Sigmoid colon (tissue), 7 donors: ENCODE measurements around the gene ACTR1B. TPM values are rescaled to one million over a fixed set of nuclear protein-coding genes. Genes with fewer than 3 reads are reported as not detected.

ENCODE experiments used
- DNase-seq: peaks from one replicate; pipeline ENCODE4 v3.0.0-alpha.2; 2019
- H3K27ac ChIP-seq, 4 donors: fragments of 200-600 bp; sonication (generic); one replicate each; pipeline ENCODE4 v1.5.1; 2016 to 2019; ENCODE audit warnings: mild to moderate bottlenecking in 1 of 4
- H3K27me3 ChIP-seq, 3 donors: fragments of 200-600 bp; sonication (generic); one replicate each; pipeline ENCODE4 v1.5.1; 2019; ENCODE audit warnings: mild to moderate bottlenecking in 1 of 3
- H3K36me3 ChIP-seq, 4 donors: fragments of 200-600 bp; sonication (generic); one replicate each; pipeline ENCODE4 v1.5.1; 2016 to 2019
- H3K4me1 ChIP-seq, 4 donors: fragments of 200-600 bp; sonication (generic); one replicate each; pipeline ENCODE4 v1.5.1; 2017 to 2019
- H3K4me3 ChIP-seq, 4 donors: fragments of 200-600 bp; sonication (generic); one replicate each; pipeline ENCODE4 v1.5.1; 2017 to 2019; ENCODE audit warnings: mild to moderate bottlenecking in 2 of 4, moderate library complexity in 1 of 4
- H3K9me3 ChIP-seq, 4 donors: fragments of 200-600 bp in 3 of 4; sonication (generic) in 3 of 4; one replicate each; pipeline versions ENCODE4 v1.5.1 to v1.6.1; 2013 to 2019
- EP300 ChIP-seq, 4 donors: sonication (generic); formaldehyde crosslinking; IDR thresholded peaks; one replicate each; pipeline ENCODE4 v1.6.1; 2017; ENCODE audit warnings: antibody characterized with exemption in 4 of 4
- POLR2A ChIP-seq, 2 donors: fragments of 450-650 bp; IDR thresholded peaks; one replicate each; pipeline ENCODE4 v1.6.1; 2016; ENCODE audit warnings: antibody characterized with exemption in 2 of 2, mild to moderate bottlenecking in 2 of 2, moderate library complexity in 2 of 2
- POLR2AphosphoS5 ChIP-seq, 4 donors: sonication (generic); formaldehyde crosslinking; IDR thresholded peaks; one replicate each; pipeline ENCODE4 v1.6.1; 2017; ENCODE audit warnings: antibody characterized with exemption in 4 of 4
- WGBS, 2 donors: extraction: QIAGEN DNeasy Blood & Tissue Kit; methylation state at CpG; one replicate each; pipeline ENCODE4 v1.1.7; 2013; 5-methylcytosine and 5-hydroxymethylcytosine counted together
- intact Hi-C: fragments of 100-400 bp; cut with DNase I; formaldehyde crosslinking; loops from one replicate; pipeline ENCODE4 v1.15.1; 2023
- polyA plus RNA-seq, 3 donors: library from polyadenylated mRNA; stranded (reverse); fragments of 200-250 nt; gene quantifications; one replicate each; pipeline ENCODE4 v1.2.3, GENCODE V29; 2013
- total RNA-seq, 4 donors: library from RNA; depleted of rRNA; stranded (reverse); fragments of >200 nt; gene quantifications; one replicate each; pipeline ENCODE4 v1.1.0, GENCODE V29; 2016
- TF ChIP-seq, protein P1 (sequence below), 4 experiments: fragments of 450-650 bp in 3 of 4; fragments of 200-600 bp in 1 of 4; IDR thresholded peaks; one replicate each; pipeline ENCODE4 v1.5.1; 2016 to 2019; ENCODE audit warnings: antibody characterized with exemption in 4 of 4, mild to moderate bottlenecking in 3 of 4, moderate library complexity in 2 of 4
- donor health status: healthy with polysubstance abuse.
- donor health status: Bipolar disorder and iron deficiency.
- donor health status: healthy.

The ACTR1B gene
- total and polyA plus RNA-seq, 7 donors: 55.3 to 85.3 (median 75.2) TPM

DNA sequence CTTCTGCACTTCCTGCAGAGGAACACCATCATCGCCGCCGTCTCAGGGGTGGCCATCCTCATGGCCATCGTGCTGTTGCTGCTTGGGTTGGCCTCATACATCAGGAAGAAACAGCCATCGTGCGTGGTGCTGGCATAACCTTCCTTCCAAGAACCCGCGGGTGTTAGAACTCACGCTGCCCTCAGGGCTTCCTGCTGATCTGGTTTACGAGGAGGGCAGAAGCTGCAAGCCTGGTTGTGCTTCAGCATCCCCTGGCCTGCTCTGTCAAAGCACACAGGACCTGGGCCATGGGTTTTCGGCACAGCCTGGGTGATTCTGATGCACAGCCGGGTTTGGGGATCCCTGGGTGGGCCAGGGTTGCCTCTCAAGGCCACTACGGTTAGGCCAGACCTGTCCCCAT, 37.3 kb upstream of the ACTR1B start:
- H3K27ac ChIP-seq: no peak overlapping the region
- TF ChIP-seq POLR2A (IDR thresholded peaks at IDR 0.05): no peak
- 82 to 86% methylated on average over 13 of the region's 13 CpGs for WGBS, 2 donors
- H3K36me3 ChIP-seq: no peaks in the 10 kb centered on the region
- intact Hi-C loops: no loop called here
- H3K27me3 ChIP-seq: no peaks in the 10 kb centered on the region
- no peak for DNase-seq
- H3K4me3 ChIP-seq: no peak overlapping the region
- peaks cover 0 to 4% (median 0%) of the 10 kb centered on the region in 4 donors for H3K4me1 ChIP-seq
- no peaks in the 10 kb centered on the region for H3K9me3 ChIP-seq

GRCh38 chr2:97699765-97700444, 36.1 kb upstream of the ACTR1B start:
- no peak for DNase-seq
- 67 to 68% methylated on average over 11 of the region's 11 CpGs for WGBS, 2 donors
- TF ChIP-seq POLR2A (IDR thresholded peaks at IDR 0.05): no peak
- TF ChIP-seq, protein P1, sequence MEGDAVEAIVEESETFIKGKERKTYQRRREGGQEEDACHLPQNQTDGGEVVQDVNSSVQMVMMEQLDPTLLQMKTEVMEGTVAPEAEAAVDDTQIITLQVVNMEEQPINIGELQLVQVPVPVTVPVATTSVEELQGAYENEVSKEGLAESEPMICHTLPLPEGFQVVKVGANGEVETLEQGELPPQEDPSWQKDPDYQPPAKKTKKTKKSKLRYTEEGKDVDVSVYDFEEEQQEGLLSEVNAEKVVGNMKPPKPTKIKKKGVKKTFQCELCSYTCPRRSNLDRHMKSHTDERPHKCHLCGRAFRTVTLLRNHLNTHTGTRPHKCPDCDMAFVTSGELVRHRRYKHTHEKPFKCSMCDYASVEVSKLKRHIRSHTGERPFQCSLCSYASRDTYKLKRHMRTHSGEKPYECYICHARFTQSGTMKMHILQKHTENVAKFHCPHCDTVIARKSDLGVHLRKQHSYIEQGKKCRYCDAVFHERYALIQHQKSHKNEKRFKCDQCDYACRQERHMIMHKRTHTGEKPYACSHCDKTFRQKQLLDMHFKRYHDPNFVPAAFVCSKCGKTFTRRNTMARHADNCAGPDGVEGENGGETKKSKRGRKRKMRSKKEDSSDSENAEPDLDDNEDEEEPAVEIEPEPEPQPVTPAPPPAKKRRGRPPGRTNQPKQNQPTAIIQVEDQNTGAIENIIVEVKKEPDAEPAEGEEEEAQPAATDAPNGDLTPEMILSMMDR (IDR thresholded peaks at IDR 0.05): peak; percentile 26 to 50 (median 44)
- TF ChIP-seq EP300 (IDR thresholded peaks at IDR 0.05): no peak
- Histone ChIP-seq H3K4me3 (no peak overlapping the region), H3K27ac (no peak overlapping the region), H3K27me3 (no peaks in the 10 kb centered on the region), H3K4me1 (peaks cover 0 to 4% (median 0%) of the 10 kb centered on the region in 4 donors), H3K36me3 (no peaks in the 10 kb centered on the region), H3K9me3 (no peaks in the 10 kb centered on the region)
- intact Hi-C loops: loop anchor here (5.0 kb wide), 1 partner anchor 53 kb away; the partner anchor contains the start of gene COX5B

DNA sequence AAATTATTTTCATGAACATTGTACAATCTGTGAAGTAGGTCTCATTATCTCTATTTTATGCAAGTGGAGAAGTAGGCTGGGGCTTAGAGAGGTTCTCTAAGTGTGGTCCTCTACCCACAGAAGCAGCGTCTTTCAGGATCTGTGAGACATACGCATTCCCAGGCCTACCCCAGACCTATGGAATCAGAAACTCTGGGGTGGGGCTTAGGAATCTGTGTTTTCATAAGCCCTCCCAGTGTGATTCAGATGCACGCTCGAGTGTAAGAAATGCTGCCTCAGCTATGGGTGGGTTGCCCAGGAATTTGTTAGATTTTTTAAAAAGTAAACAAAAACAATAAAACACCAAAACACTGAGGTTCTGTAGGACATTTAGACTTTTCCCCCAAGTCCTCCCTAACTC, 34.7 kb upstream of the ACTR1B start:
- H3K27ac ChIP-seq: no peak overlapping the region

GRCh38 chr2:97697252-97698235, 33.7 kb upstream of the ACTR1B start:
- Histone ChIP-seq H3K9me3 (no peaks in the 10 kb centered on the region), H3K4me1 (peaks cover 0 to 4% (median 0%) of the 10 kb centered on the region in 4 donors), H3K36me3 (no peaks in the 10 kb centered on the region), H3K4me3 (no peak overlapping the region), H3K27me3 (no peaks in the 10 kb centered on the region), H3K27ac (no peak overlapping the region)
- peak; percentile 94 for DNase-seq
- TF ChIP-seq POLR2AphosphoS5 (IDR thresholded peaks at IDR 0.05) (peak in 1 of 4 donors; percentile 16), EP300 (IDR thresholded peaks at IDR 0.05) (no peak), POLR2A (IDR thresholded peaks at IDR 0.05) (no peak)
- TF ChIP-seq, protein P1 (IDR thresholded peaks at IDR 0.05): peak; percentile 86 to 96 (median 95)
- 28 to 29% methylated on average over 14 of the region's 14 CpGs for WGBS, 2 donors
- intact Hi-C loops: loop anchor here (1.0 to 5.0 kb wide), 3 partner anchors 33 to 107 kb away; partner anchors contain the start of genes ACTR1B and COX5B

More for the DNA sequence above, 34.7 kb upstream of the ACTR1B start:
- TF ChIP-seq EP300 (IDR thresholded peaks at IDR 0.05) (no peak), POLR2AphosphoS5 (IDR thresholded peaks at IDR 0.05) (no peak), POLR2A (IDR thresholded peaks at IDR 0.05) (no peak)
- TF ChIP-seq, protein P1 (IDR thresholded peaks at IDR 0.05): no peak
- Histone ChIP-seq H3K36me3 (no peaks in the 10 kb centered on the region), H3K4me3 (no peak overlapping the region), H3K4me1 (peaks cover 0 to 4% (median 0%) of the 10 kb centered on the region in 4 donors), H3K27me3 (no peaks in the 10 kb centered on the region), H3K9me3 (no peaks in the 10 kb centered on the region)
- DNase-seq: no peak
- intact Hi-C loops: loop anchor here (5.0 kb wide), 1 partner anchor 51 kb away; the partner anchor contains the start of gene COX5B
- 90% methylated on average over 4 of the region's 4 CpGs for WGBS, 2 donors

GRCh38 chr2:97695744-97696143, 31.9 kb upstream of the ACTR1B start:
- peaks cover 0 to 4% (median 0%) of the 10 kb centered on the region in 4 donors for H3K4me1 ChIP-seq
- 87 to 92% methylated on average over 5 of the region's 5 CpGs for WGBS, 2 donors
- TF ChIP-seq POLR2A (IDR thresholded peaks at IDR 0.05) (no peak), POLR2AphosphoS5 (IDR thresholded peaks at IDR 0.05) (no peak), EP300 (IDR thresholded peaks at IDR 0.05) (no peak)
- TF ChIP-seq, protein P1 (IDR thresholded peaks at IDR 0.05): no peak
- H3K27ac ChIP-seq: no peak overlapping the region
- intact Hi-C loops: loop anchor here (5.0 kb wide), 1 partner anchor 48 kb away; the partner anchor contains the start of gene COX5B
- no peaks in the 10 kb centered on the region for H3K36me3 ChIP-seq
- no peak for DNase-seq
- H3K27me3 ChIP-seq: no peaks in the 10 kb centered on the region
- H3K9me3 ChIP-seq: no peaks in the 10 kb centered on the region
- no peak overlapping the region for H3K4me3 ChIP-seq
